NCI-H748 (cell line): ENCODE measurements around the gene PTCSC3.
A peak's percentile ranks its signal among the peaks of the same experiment; 100 is the strongest.
"Not testable (repeated sequence)": the region's sequence is repeated elsewhere in the genome, so short reads cannot be mapped to it uniquely, and the experiment has no call there.

Source experiments
- DNase-seq: peaks from one replicate; lab custom pipeline; 2025; ENCODE audit not compliant: unreplicated experiment; lab: John Stamatoyannopoulos, UW

Gene PTCSC3

GRCh38 chr14:36174767-36175424 lies 1.6 kb downstream of the PTCSC3 start:
- no peak for DNase-seq

GRCh38 chr14:36173161-36173560 lies 3.4 kb downstream of the PTCSC3 start:
- DNase-seq, result no peak

- no peak for DNase-seq
Measured at GRCh38 chr14:36171607-36172006, 4.9 kb downstream of the PTCSC3 start.

- DNase-seq, result no peak
Measured at GRCh38 chr14:36167431-36167830, 9.1 kb downstream of the PTCSC3 start.

- DNase-seq, result no peak
Measured at GRCh38 chr14:36163451-36163850, 13.1 kb downstream of the PTCSC3 start.

GRCh38 chr14:36162267-36162666 lies 14.3 kb downstream of the PTCSC3 start:
- no peak for DNase-seq

GRCh38 chr14:36161776-36162175 lies 14.7 kb downstream of the PTCSC3 start:
- peak; percentile 6 for DNase-seq

- DNase-seq, result no peak
Measured at GRCh38 chr14:36151335-36151734, 25.2 kb downstream of the PTCSC3 start.

GRCh38 chr14:36134038-36134437 lies 42.5 kb downstream of the PTCSC3 start:
- DNase-seq, result no peak

- DNase-seq, result no peak
Measured at GRCh38 chr14:36132826-36133225, 43.7 kb downstream of the PTCSC3 start.

GRCh38 chr14:36130186-36130585 lies 46.3 kb downstream of the PTCSC3 start:
- no peak for DNase-seq

GRCh38 chr14:36129181-36129580 lies 47.3 kb downstream of the PTCSC3 start:
- DNase-seq, result peak; percentile 40

GRCh38 chr14:36113341-36113740 lies 63.2 kb downstream of the PTCSC3 start:
- peak; percentile 71 for DNase-seq

GRCh38 chr14:36111822-36112583 lies 64.5 kb downstream of the PTCSC3 start:
- DNase-seq, result no peak

- DNase-seq, result peak; percentile 81
Measured at GRCh38 chr14:36105401-36105800, 71.1 kb downstream of the PTCSC3 start.

GRCh38 chr14:36104258-36104657 lies 72.3 kb downstream of the PTCSC3 start:
- not testable (repeated sequence) for DNase-seq

- DNase-seq, result no peak
Measured at GRCh38 chr14:36099619-36100018, 76.9 kb downstream of the PTCSC3 start.

- no peak for DNase-seq
Measured at GRCh38 chr14:36097356-36097755, 79.2 kb downstream of the PTCSC3 start.

- DNase-seq, result no peak
Measured at GRCh38 chr14:36096090-36096489, 80.4 kb downstream of the PTCSC3 start.

- no peak for DNase-seq
Measured at GRCh38 chr14:36094963-36095362, 81.6 kb downstream of the PTCSC3 start.

GRCh38 chr14:36091096-36091495 lies 85.4 kb downstream of the PTCSC3 start:
- no peak for DNase-seq

- DNase-seq, result no peak
Measured at GRCh38 chr14:36087411-36087810, 89.1 kb downstream of the PTCSC3 start.
